Natural killer cell treated with Interleukin-12 subunit alpha and Interleukin-12 subunit beta and Interleukin-15 and Interleukin-18, amount 100 ng/mL, for 72 hours (primary cell): ENCODE measurements around the gene BICRA. TPM values are rescaled to one million over a fixed set of nuclear protein-coding genes. Genes with fewer than 3 reads are reported as not detected.
A peak's percentile ranks its signal among the peaks of the same experiment; 100 is the strongest.
"Not testable (repeated sequence)": the region's sequence is repeated elsewhere in the genome, so short reads cannot be mapped to it uniquely, and the experiment has no call there.

Experiments
- ATAC-seq, 2 donors: fragments of 150-1000 bp; cut with Tn5 transposase in 1 of 2; sonication (Bioruptor Pico), chemical (Tn5 transposase) in 1 of 2; 2 replicates each; pipeline ENCODE4 v1.10.0; 2021
- DNase-seq: peaks from one replicate; pipeline ENCODE4 v3.0.0; 2022; ENCODE audit warnings: low spot score
- H3K27ac Mint-ChIP-seq, 2 donors: 1 replicate in 1 of 2; 2 replicates in 1 of 2; pipeline ENCODE4 v1.8.0; 2022; ENCODE audit warnings: mixed read lengths in 2 of 2, mild to moderate bottlenecking in 1 of 2, moderate library complexity in 1 of 2
- H3K27me3 Mint-ChIP-seq, 2 donors: 1 replicate in 1 of 2; 2 replicates in 1 of 2; pipeline ENCODE4 v1.8.0; 2022; ENCODE audit warnings: mixed read lengths in 2 of 2
- H3K36me3 Mint-ChIP-seq: one replicate; pipeline ENCODE4 v1.8.0; 2022; ENCODE audit warnings: mixed read lengths
- H3K4me1 Mint-ChIP-seq, 2 donors: 1 replicate in 1 of 2; 2 replicates in 1 of 2; pipeline ENCODE4 v1.8.0; 2022; ENCODE audit warnings: low read depth in 2 of 2, mixed read lengths in 2 of 2, mild to moderate bottlenecking in 1 of 2
- H3K4me3 Mint-ChIP-seq: one replicate; pipeline ENCODE4 v1.8.0; 2022; ENCODE audit warnings: mixed read lengths
- H3K9me3 Mint-ChIP-seq: 2 replicates; pipeline ENCODE4 v1.8.0; 2022; ENCODE audit warnings: mixed read lengths
- total RNA-seq, 2 donors: library from RNA; stranded (reverse); gene quantifications; one replicate each; pipeline ENCODE4 v1.2.3, GENCODE V29; 2022

The BICRA gene
- total RNA-seq, 2 donors from 2014 or later, result 14.4 to 17.5 TPM

DNA sequence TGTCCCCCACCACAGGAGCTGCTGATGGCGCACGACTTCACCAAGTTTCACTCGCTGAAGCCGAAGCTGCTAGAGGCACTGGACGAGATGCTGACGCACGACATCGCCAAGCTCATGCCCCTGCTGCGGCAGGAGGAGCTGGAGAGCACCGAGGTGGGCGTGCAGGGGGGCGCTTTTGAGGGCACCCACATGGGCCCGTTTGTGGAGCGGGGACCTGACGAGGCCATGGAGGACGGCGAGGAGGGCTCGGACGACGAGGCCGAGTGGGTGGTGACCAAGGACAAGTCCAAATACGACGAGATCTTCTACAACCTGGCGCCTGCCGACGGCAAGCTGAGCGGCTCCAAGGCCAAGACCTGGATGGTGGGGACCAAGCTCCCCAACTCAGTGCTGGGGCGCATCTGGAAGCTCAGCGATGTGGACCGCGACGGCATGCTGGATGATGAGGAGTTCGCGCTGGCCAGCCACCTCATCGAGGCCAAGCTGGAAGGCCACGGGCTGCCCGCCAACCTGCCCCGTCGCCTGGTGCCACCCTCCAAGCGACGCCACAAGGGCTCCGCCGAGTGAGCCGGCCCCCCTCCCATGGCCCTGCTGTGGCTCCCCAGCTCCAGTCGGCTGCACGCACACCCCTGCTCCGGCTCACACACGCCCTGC is 132.1 kb downstream of the BICRA start:
- no peak for ATAC-seq
- H3K36me3 Mint-ChIP-seq, result no peaks in the 10 kb centered on the region
- H3K4me1 Mint-ChIP-seq, result peaks cover 6 to 13% of the 10 kb centered on the region in 2 donors
- no peaks in the 10 kb centered on the region for H3K27me3 Mint-ChIP-seq
- H3K27ac Mint-ChIP-seq, result no peak overlapping the region
- H3K4me3 Mint-ChIP-seq, result no peak overlapping the region
- H3K9me3 Mint-ChIP-seq, result no peaks in the 10 kb centered on the region
- no peak for DNase-seq

DNA sequence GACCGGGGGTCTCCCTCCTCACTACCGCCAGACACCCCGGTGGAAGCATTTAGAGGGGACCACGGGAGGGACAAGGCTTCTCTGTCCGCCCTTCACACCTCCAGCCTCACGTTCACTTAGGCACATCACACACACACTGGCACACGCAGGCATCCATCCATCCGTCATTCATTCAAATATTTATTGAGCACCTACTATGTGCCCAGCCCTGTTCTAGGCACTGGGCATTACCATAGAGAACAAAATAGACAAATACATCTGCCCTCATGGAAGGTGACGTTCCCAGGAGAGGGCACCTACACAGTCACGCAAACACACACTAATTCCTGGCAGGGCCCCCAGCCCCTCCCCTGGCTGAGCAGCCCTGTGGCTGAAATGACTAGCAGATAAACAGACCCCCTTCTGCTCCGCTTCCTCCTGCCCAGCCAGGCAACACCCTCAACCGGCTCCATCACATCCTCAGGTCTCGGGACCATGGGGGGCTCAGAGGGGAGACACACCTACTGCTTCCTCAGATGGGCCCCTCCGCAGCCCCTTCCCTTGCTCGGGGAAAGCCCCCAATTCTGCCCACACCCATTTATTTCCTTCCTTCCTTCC is 132.7 kb downstream of the BICRA start:
- Mint-ChIP-seq H3K27me3 (no peaks in the 10 kb centered on the region), H3K4me1 (peaks cover 6 to 13% of the 10 kb centered on the region in 2 donors), H3K36me3 (no peaks in the 10 kb centered on the region), H3K4me3 (peak overlapping the region; percentile 35), H3K9me3 (no peaks in the 10 kb centered on the region), H3K27ac (no peak overlapping the region)
- ATAC-seq (no peak), DNase-seq (no peak)

DNA sequence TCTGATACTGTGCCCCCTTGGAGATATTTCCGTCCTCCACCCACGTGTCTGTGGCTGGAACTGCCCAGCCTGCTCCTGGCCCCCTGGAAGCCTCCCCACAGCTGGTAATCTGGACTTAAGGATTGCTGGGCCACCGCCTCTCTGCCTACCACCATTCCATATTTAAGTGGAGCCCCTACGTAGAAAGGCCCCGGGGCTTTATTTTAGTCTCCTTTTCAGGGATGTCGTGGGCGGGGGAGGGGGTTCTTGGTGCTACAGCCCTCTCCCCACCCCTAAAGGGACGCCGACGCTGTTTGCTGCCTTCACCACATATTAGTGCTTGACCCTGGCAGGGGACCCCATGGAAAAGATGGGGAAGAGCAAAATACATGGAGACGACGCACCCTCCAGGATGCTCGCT is 133.7 kb downstream of the BICRA start:
- Mint-ChIP-seq H3K27ac (no peak overlapping the region), H3K36me3 (no peaks in the 10 kb centered on the region), H3K27me3 (no peaks in the 10 kb centered on the region), H3K9me3 (no peaks in the 10 kb centered on the region), H3K4me1 (peaks cover 6 to 16% of the 10 kb centered on the region in 2 donors), H3K4me3 (peak overlapping the region; percentile 57)
- DNase-seq (no peak), ATAC-seq (no peak)

DNA sequence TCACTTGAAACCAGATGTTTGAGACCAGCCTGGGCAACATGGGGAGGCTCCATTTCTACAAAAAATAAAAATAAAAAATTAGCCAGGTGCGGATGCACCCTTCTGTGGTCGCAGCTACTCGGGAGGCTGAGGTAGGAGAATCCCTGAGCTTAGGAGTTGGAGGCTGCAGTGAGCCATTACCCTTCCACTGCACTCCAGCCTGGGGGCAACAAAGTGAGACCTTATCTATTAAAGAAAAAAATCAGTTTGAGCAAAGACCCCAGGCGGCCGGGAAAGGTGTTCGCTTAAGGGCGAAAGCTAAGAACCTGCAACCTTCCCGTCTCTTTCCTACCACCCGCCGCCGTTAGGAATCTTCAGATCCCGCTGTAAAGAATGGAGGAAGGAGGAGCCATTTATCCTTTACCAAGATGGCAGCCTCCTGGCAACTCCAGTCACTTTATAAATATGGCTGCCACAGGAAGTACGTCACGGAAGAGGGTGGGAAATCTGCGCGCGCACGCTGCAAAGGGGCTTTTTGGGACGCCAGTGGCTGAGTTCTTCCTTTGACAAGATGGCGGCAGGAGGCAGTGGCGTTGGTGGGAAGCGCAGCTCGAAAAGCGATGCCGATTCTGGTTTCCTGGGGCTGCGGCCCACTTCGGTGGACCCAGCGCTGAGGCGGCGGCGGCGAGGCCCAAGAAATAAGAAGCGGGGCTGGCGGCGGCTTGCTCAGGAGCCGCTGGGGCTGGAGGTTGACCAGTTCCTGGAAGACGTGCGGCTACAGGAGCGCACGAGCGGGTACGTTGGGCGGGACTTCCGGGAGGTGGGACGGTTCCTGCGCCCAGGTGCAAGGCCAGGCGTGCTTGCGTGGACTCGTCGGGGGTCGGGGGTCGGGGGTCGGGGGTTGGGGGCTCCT is 136.3 kb downstream of the BICRA start, which contains the start of gene NOP53:
Gene NOP53 (plus strand): TSS at position 537 of the 892 bp plus-strand sequence. CDS start 14 bp downstream, at position 551.
- Mint-ChIP-seq H3K9me3 (no peaks in the 10 kb centered on the region), H3K4me1 (peaks cover 21 to 26% of the 10 kb centered on the region in 2 donors), H3K36me3 (peaks cover 9% of the 10 kb centered on the region), H3K27me3 (no peaks in the 10 kb centered on the region), H3K4me3 (peak within 1 kb of the TSS; percentile 94), H3K27ac (peak within 1 kb of the TSS; percentile 90 to 98)
- peak; percentile 84 to 91 for ATAC-seq
- DNase-seq, result peak; percentile 95

DNA sequence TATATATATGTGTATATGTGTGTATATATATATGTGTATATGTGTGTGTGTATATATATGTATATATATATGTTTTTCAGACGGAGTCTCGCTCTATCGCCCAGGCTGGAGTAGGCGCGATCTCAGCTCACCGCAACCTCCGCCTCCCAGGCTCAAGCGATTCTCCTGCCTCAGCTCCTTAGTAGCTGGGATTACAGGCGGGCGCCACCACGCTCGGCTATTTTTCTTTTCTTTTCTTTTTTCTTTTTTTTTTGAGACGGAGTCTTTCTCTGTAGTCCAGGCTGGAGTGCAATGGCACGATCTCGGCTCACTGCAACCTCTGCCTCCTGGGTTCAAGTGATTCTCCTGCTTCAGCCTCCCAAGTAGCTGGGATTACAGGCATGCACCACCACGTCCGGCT is 137.2 kb downstream of the BICRA start:
- not testable (repeated sequence) for H3K36me3 Mint-ChIP-seq, DNase-seq, ATAC-seq, H3K9me3 Mint-ChIP-seq, H3K27me3 Mint-ChIP-seq
- Mint-ChIP-seq H3K4me3 (peak overlapping the region; percentile 94), H3K4me1 (peaks cover 21 to 30% of the 10 kb centered on the region in 2 donors), H3K27ac (peak overlapping the region; percentile 90 to 98)

DNA sequence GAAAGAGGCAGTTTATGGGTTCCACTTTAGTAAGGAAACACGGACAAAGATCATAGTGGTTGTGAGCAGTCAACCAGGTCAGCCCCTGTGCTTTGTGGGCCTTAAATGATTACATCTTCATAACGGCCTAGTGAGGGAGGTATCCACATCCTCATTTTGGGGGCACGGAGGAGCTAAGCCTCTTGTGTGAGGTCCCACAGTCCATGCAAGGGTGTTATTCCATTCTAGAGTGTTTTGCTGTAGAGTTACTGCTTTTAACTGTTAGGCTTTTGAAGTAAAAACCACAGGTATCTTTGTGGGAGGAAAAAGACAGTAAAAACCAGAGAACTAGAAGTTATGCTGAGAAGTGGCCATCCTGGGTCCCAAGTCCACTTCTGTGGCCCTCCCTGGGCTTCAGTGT is 140.4 kb downstream of the BICRA start:
- ATAC-seq, result no peak
- peaks cover 14% of the 10 kb centered on the region for H3K36me3 Mint-ChIP-seq
- H3K4me1 Mint-ChIP-seq, result peaks cover 21 to 22% of the 10 kb centered on the region in 2 donors
- H3K4me3 Mint-ChIP-seq, result peak overlapping the region; percentile 8
- no peak for DNase-seq
- no peaks in the 10 kb centered on the region for H3K27me3 Mint-ChIP-seq
- peak overlapping the region; percentile 2 to 22 for H3K27ac Mint-ChIP-seq
- H3K9me3 Mint-ChIP-seq, result no peaks in the 10 kb centered on the region

DNA sequence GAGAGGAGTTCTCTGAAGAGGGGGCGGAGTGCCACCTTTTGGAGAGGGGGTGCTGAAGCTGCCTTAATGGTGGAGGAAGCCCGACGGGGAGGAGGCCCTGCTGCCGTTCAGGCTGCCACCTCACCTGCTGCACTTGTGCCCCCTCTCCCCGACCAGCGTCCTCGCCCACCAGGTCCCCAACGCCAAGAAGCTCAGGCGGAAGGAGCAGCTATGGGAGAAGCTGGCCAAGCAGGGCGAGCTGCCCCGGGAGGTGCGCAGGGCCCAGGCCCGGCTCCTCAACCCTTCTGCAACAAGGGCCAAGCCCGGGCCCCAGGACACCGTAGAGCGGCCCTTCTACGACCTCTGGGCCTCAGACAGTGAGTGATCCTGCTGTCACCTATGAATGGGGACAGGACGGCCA is 141.8 kb downstream of the BICRA start:
- no peak for ATAC-seq
- H3K36me3 Mint-ChIP-seq, result peaks cover 14% of the 10 kb centered on the region

DNA sequence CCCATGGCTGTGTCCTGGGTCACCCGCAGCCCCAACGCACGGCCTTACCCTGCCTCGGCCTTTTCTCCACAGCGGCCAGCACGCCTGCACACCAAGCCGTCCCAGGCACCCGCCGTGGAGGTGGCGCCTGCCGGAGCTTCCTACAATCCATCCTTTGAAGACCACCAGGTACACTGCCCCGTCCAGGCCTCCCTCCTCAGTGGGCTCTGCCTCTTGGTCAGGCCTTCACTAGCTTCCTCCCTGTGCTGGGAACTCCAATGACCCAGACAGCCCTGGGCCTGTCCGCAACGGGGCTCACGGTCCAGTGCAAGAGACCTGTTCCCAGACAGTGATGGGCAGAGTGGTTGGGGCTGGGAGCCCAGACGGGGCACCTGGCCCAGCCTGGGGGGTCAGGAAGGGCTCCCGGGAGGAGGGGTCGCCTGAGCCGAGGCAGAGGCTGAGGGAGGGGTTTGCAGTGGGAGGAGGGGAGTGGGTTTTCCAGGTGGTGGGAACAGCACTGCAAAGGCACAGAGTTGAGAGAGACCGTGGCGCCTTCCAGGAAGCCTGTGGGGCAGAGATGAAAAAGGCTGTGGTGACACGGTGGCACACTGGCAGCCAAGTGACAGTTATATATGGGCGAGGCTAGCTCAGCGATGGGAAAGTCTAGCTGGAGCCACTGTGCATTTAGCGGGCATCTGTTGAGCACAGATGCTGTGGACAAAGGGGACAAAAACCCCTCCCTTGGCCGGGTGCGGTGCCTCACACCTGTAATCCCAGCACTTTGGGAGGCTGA is 143.7 kb downstream of the BICRA start:
- DNase-seq, result peak; percentile 54
- Mint-ChIP-seq H3K36me3 (peaks cover 14% of the 10 kb centered on the region), H3K27ac (peak overlapping the region in 1 of 2 donors; percentile 39), H3K4me3 (no peak overlapping the region), H3K9me3 (no peaks in the 10 kb centered on the region), H3K4me1 (peaks cover 14 to 17% of the 10 kb centered on the region in 2 donors), H3K27me3 (no peaks in the 10 kb centered on the region)
- no peak for ATAC-seq

More for the DNA sequence above, 141.8 kb downstream of the BICRA start:
- H3K4me3 Mint-ChIP-seq, result no peak overlapping the region
- H3K27ac Mint-ChIP-seq, result no peak overlapping the region
- no peak for DNase-seq
- H3K9me3 Mint-ChIP-seq, result no peaks in the 10 kb centered on the region
- no peaks in the 10 kb centered on the region for H3K27me3 Mint-ChIP-seq
- peaks cover 14 to 17% of the 10 kb centered on the region in 2 donors for H3K4me1 Mint-ChIP-seq

Other genes with a start within 250 kb of the BICRA start
- gene MEIS3, start 189.6 kb upstream of the BICRA start, total RNA-seq, result not detected
- not detected for gene SLC8A2, start 137.2 kb upstream of the BICRA start, total RNA-seq
- gene KPTN, start 124.9 kb upstream of the BICRA start, total RNA-seq, result 10 to 100 TPM in 1 of 2 donors, 1 to 10 TPM in 1; 4.9 to 11.4 TPM
- gene NAPA, start 94.1 kb upstream of the BICRA start, total RNA-seq, result 10 to 100 TPM; 69.9 to 78.8 TPM
- under 1 TPM in 1 of 2 donors, not detected in 1; 0.10 TPM for gene ZNF541, start 36.0 kb upstream of the BICRA start, total RNA-seq
- gene EHD2, start 104.3 kb downstream of the BICRA start, total RNA-seq, result not detected
- gene NOP53, start 136.4 kb downstream of the BICRA start, total RNA-seq, result 100 to 1,000 TPM; 180 to 213 TPM
- gene SELENOW, start 169.6 kb downstream of the BICRA start, total RNA-seq, result 100 to 1,000 TPM in 1 of 2 donors, 10 to 100 TPM in 1; 68.9 to 118 TPM
- gene TPRX1, start 195.4 kb downstream of the BICRA start, total RNA-seq, result not detected
- gene CRX, start 212.8 kb downstream of the BICRA start, total RNA-seq, result not detected